T-cell (primary cell): ENCODE results near the gene CA10. TPM values are rescaled to one million over a fixed set of nuclear protein-coding genes. Genes with fewer than 3 reads are reported as not detected.

Source experiments
- ATAC-seq, 4 experiments: fragments of 200-7000 bp in 3 of 4; fragments of 150-1000 bp in 1 of 4; cut with Tn5 transposase; replicated peaks in 1 of 4; 1 replicate in 3 of 4; 2 replicates in 1 of 4; pipeline ENCODE4 v1.10.0; 2021; ENCODE audit warnings: moderate library complexity in 3 of 4, mild to moderate bottlenecking in 2 of 4, moderate number of reproducible peaks in 1 of 4
- CTCF ChIA-PET, 2 donors: fragments of 300-600 bp; sonication (Branson Sonifier 250); formaldehyde crosslinking; loops; one replicate each; lab custom pipeline; 2022; ENCODE audit warnings: antibody characterized with exemption in 2 of 2; lab: Charles Lee
- POLR2A ChIA-PET, 2 donors: fragments of 300-600 bp; sonication (Branson Sonifier 250); formaldehyde crosslinking; loops; one replicate each; lab custom pipeline; 2022; ENCODE audit warnings: antibody characterized with exemption in 2 of 2; lab: Charles Lee
- DNase-seq, 35 experiments: peaks; one replicate each; pipeline versions ENCODE4 v3.0.0 to v3.0.0-alpha.2; 2013 to 2023
- H3K27ac ChIP-seq: one replicate; pipeline ENCODE4 v1.5.1; 2013; ENCODE audit warnings: low read length
- H3K27me3 ChIP-seq, 2 experiments: replicated peaks in 1 of 2; 1 replicate in 1 of 2; 2 replicates in 1 of 2; pipeline versions ENCODE4 v1.6.1 to v1.7.0; 2013; ENCODE audit warnings: low read length in 1 of 2, mixed read lengths in 1 of 2; ENCODE audit not compliant: control insufficient read depth in 2 of 2, insufficient read depth in 2 of 2; ENCODE audit errors: extremely low read depth in 1 of 2
- H3K36me3 ChIP-seq, 2 donors: 1 replicate in 1 of 2; 2 replicates in 1 of 2; pipeline versions ENCODE4 v1.6.1 to v1.7.0; 2013; ENCODE audit warnings: low read length in 1 of 2; ENCODE audit not compliant: control insufficient read depth in 2 of 2, insufficient read depth in 1 of 2; ENCODE audit errors: extremely low read depth in 1 of 2
- H3K4me1 ChIP-seq, 2 experiments: 1 replicate in 1 of 2; 2 replicates in 1 of 2; pipeline versions ENCODE4 v1.6.1 to v1.7.0; 2013; ENCODE audit warnings: low read length in 2 of 2, mixed read lengths in 1 of 2; ENCODE audit not compliant: insufficient read depth in 2 of 2, control insufficient read depth in 1 of 2; ENCODE audit errors: extremely low read depth in 1 of 2
- H3K4me3 ChIP-seq, 2 donors: 1 replicate in 1 of 2; 2 replicates in 1 of 2; pipeline versions ENCODE4 v1.5.1 to v1.7.0; 2013; ENCODE audit warnings: mild to moderate bottlenecking in 2 of 2, low read length in 1 of 2, moderate library complexity in 1 of 2; ENCODE audit not compliant: control insufficient read depth in 1 of 2; ENCODE audit errors: extremely low read depth in 1 of 2
- H3K9me3 ChIP-seq: 2 replicates; pipeline ENCODE4 v1.7.0; 2013
- H3K27ac Mint-ChIP-seq, 2 donors: one replicate each; pipeline ENCODE4 v1.8.0; 2020 to 2021; ENCODE audit warnings: mild to moderate bottlenecking in 2 of 2, mixed read lengths in 2 of 2
- H3K27me3 Mint-ChIP-seq, 2 donors: one replicate each; pipeline ENCODE4 v1.8.0; 2021 to 2022; ENCODE audit warnings: mixed read lengths in 2 of 2
- H3K36me3 Mint-ChIP-seq: one replicate; pipeline ENCODE4 v1.8.0; 2021; ENCODE audit warnings: mixed read lengths
- H3K4me1 Mint-ChIP-seq, 3 donors: one replicate each; pipeline ENCODE4 v1.8.0; 2020 to 2022; ENCODE audit warnings: mixed read lengths in 3 of 3, mild to moderate bottlenecking in 1 of 3
- H3K4me3 Mint-ChIP-seq, 3 donors: one replicate each; pipeline ENCODE4 v1.8.0; 2020 to 2022; ENCODE audit warnings: mild to moderate bottlenecking in 3 of 3, mixed read lengths in 3 of 3, moderate library complexity in 3 of 3
- H3K9me3 Mint-ChIP-seq, 3 donors: one replicate each; pipeline ENCODE4 v1.8.0; 2020 to 2022; ENCODE audit warnings: mixed read lengths in 3 of 3
- WGBS: methylation state at CpG from one replicate; pipeline ENCODE4 v1.1.5; 2013; ENCODE audit warnings: missing lambda C conversion rate; ENCODE audit not compliant: insufficient coverage; 5-methylcytosine and 5-hydroxymethylcytosine counted together
- total RNA-seq, 35 experiments: library from RNA in 6 of 35; stranded (reverse) in 6 of 35; fragments of 120-200 nt in 1 of 35; gene quantifications; one replicate each; pipeline versions ENCODE4 v1.2.1 to v1.2.4 and lab custom pipeline; 2013 to 2026

Gene CA10
- total RNA-seq, 5 donors from 2014 or later (not counting 1 experiment from before 2014, with no cell fraction given): 0.30 TPM; not detected in 4

DNA sequence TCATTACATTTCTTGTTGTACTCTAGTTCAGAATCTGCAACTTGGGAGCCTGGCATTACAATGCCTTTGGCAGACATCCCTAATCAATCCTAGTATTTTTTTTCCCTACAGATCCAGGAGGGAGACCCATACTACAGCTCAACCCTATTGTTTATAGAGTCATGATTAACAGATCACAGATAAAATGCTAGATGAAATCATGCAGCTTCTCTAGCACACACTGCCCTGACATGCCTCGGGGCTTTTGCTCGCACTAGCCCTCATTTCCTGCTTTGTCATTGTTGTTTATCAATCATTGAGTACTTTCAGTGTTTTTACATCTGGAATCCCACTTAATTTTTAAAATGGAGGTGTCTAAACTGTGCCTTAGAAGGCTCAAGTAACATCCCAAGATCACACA is 412.5 kb downstream of the CA10 start:
- H3K9me3 Mint-ChIP-seq: no peaks in the 10 kb centered on the region
- DNase-seq: no peak
- ChIA-PET CTCF (no interaction called here), POLR2A (no interaction called here)
- ATAC-seq: no peak
- H3K4me1 ChIP-seq: no peaks in the 10 kb centered on the region
- peaks cover 0 to 6% (median 0%) of the 10 kb centered on the region in 3 donors for H3K4me1 Mint-ChIP-seq
- WGBS: 42% methylated on average over 2 of the region's 2 CpGs
- H3K27ac ChIP-seq: no peak overlapping the region
- no peaks in the 10 kb centered on the region for H3K36me3 ChIP-seq
- no peaks in the 10 kb centered on the region for H3K27me3 ChIP-seq
- H3K4me3 Mint-ChIP-seq: no peak overlapping the region
- H3K36me3 Mint-ChIP-seq: no peaks in the 10 kb centered on the region
- H3K27me3 Mint-ChIP-seq: no peaks in the 10 kb centered on the region
- no peak overlapping the region for H3K27ac Mint-ChIP-seq
- H3K4me3 ChIP-seq: no peak overlapping the region
- H3K9me3 ChIP-seq: no peaks in the 10 kb centered on the region

DNA sequence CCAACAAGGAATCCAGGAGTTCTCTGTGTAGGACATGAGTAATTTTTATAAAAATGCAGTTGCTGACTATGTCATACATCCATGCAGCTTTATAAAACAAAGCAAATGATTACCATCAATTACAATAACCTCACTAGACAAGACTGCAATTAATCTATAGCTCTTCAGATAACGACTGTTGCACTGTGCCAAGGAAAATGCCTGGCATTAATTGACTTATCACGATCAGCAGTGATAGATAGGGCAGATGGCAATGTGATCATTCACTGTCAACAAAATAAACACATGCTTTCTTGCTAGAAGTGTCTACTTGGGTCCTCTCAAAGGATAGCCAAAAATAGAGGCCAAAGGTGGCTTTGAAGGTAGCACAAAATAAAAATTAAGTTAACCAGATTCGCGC is 415.0 kb downstream of the CA10 start:
- no CpG with 5 or more reads among the region's 4 CpGs for WGBS
- ATAC-seq: no peak
- H3K9me3 ChIP-seq: no peaks in the 10 kb centered on the region
- H3K4me3 Mint-ChIP-seq: no peak overlapping the region
- no peaks in the 10 kb centered on the region for H3K9me3 Mint-ChIP-seq
- no peaks in the 10 kb centered on the region for H3K36me3 Mint-ChIP-seq
- H3K4me3 ChIP-seq: no peak overlapping the region
- ChIA-PET CTCF (no interaction called here), POLR2A (no interaction called here)
- DNase-seq: no peak
- H3K4me1 Mint-ChIP-seq: no peaks in the 10 kb centered on the region
- H3K36me3 ChIP-seq: no peaks in the 10 kb centered on the region
- no peaks in the 10 kb centered on the region for H3K4me1 ChIP-seq
- no peak overlapping the region for H3K27ac Mint-ChIP-seq
- H3K27ac ChIP-seq: no peak overlapping the region
- H3K27me3 ChIP-seq: peaks cover 0 to 3% of the 10 kb centered on the region in 2 experiments
- peaks cover 2 to 3% of the 10 kb centered on the region in 2 donors for H3K27me3 Mint-ChIP-seq

DNA sequence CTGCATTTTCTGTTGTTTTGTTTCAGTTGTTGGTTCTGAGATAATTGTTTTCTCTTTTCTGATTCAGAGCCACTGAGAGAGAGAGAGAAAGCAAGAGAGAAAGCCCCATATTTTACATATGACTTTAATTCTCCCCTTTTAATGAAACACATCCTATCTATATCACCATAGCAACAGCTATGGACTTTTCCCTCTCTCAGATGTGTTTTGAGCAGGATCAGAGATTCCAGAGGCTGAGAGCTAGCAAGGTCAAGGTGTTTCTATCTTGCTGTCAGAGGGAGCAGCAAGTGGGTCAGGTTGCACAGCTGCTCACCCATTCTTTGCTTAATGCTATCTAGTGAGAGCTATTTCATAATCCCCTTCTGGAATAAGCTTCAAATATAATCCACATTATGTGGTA is 415.9 kb downstream of the CA10 start:
- Mint-ChIP-seq H3K4me1 (no peaks in the 10 kb centered on the region), H3K36me3 (no peaks in the 10 kb centered on the region), H3K27me3 (peaks cover 2 to 3% of the 10 kb centered on the region in 2 donors), H3K27ac (no peak overlapping the region), H3K9me3 (no peaks in the 10 kb centered on the region), H3K4me3 (no peak overlapping the region)
- Histone ChIP-seq H3K4me3 (no peak overlapping the region), H3K27me3 (peaks cover 0 to 3% of the 10 kb centered on the region in 2 experiments), H3K9me3 (no peaks in the 10 kb centered on the region), H3K4me1 (no peaks in the 10 kb centered on the region), H3K27ac (no peak overlapping the region), H3K36me3 (no peaks in the 10 kb centered on the region)
- DNase-seq (no peak), ATAC-seq (no peak)
- CTCF ChIA-PET: no interaction called here
- POLR2A ChIA-PET: interaction anchor here in 1 of 2 donors (0.6 kb wide), 1 partner anchor 97 kb away, joined by 4 read pairs; no protein-coding TSS in a partner anchor

DNA sequence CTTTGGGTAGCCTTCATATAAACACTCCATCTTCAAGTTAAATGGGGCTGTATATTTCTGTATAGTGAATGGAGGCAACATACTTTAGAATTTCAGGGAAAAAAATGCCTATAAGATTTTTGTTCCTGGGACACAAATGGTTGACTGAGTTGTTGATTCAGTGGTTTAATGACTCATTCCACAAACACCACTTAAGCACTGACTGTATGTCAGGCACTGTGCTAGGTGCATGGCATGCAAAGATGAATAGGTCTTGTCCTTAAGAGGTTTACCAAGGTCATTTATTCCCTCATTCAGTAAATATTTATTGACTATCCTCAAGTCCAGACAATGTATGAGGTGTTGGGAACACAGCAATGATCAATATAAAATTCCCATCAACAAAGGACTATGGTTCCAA is 417.1 kb downstream of the CA10 start:
- ChIA-PET CTCF (no interaction called here), POLR2A (no interaction called here)
- DNase-seq: no peak
- Mint-ChIP-seq H3K27me3 (peaks cover 2 to 3% of the 10 kb centered on the region in 2 donors), H3K36me3 (no peaks in the 10 kb centered on the region), H3K27ac (no peak overlapping the region), H3K4me3 (no peak overlapping the region), H3K4me1 (no peaks in the 10 kb centered on the region), H3K9me3 (no peaks in the 10 kb centered on the region)
- Histone ChIP-seq H3K27me3 (peaks cover 0 to 3% of the 10 kb centered on the region in 2 experiments), H3K9me3 (no peaks in the 10 kb centered on the region), H3K4me1 (no peaks in the 10 kb centered on the region), H3K27ac (no peak overlapping the region), H3K4me3 (no peak overlapping the region), H3K36me3 (no peaks in the 10 kb centered on the region)
- no peak for ATAC-seq

DNA sequence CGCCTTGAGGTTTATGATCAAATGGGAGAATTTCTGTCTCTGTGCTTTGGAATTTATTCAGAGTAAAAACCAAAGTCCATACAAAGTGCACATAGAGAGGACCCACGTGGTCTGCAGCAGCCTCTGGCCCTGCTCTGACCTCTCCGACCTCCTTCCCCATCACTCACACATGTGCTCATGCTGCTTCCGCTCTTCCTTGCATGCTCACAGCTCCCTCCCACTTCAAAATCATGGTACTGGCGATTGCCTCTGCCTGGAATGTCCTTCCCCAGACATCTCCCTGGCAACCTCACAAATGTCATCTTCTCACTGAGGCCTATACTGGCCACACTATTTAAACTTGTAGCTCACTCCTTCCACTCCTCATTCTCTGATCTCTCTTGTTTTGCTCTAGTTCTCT is 418.0 kb downstream of the CA10 start:
- DNase-seq (no peak), ATAC-seq (no peak)
- 42% methylated on average over 4 of the region's 5 CpGs for WGBS
- H3K9me3 Mint-ChIP-seq: no peaks in the 10 kb centered on the region
- Histone ChIP-seq H3K27me3 (peaks cover 0 to 3% of the 10 kb centered on the region in 2 experiments), H3K4me1 (no peaks in the 10 kb centered on the region), H3K9me3 (no peaks in the 10 kb centered on the region), H3K36me3 (no peaks in the 10 kb centered on the region), H3K4me3 (no peak overlapping the region), H3K27ac (no peak overlapping the region)
- CTCF ChIA-PET: no interaction called here
- no peak overlapping the region for H3K4me3 Mint-ChIP-seq
- POLR2A ChIA-PET: no interaction called here
- no peaks in the 10 kb centered on the region for H3K4me1 Mint-ChIP-seq
- peaks cover 2 to 3% of the 10 kb centered on the region in 2 donors for H3K27me3 Mint-ChIP-seq
- no peak overlapping the region for H3K27ac Mint-ChIP-seq
- no peaks in the 10 kb centered on the region for H3K36me3 Mint-ChIP-seq

DNA sequence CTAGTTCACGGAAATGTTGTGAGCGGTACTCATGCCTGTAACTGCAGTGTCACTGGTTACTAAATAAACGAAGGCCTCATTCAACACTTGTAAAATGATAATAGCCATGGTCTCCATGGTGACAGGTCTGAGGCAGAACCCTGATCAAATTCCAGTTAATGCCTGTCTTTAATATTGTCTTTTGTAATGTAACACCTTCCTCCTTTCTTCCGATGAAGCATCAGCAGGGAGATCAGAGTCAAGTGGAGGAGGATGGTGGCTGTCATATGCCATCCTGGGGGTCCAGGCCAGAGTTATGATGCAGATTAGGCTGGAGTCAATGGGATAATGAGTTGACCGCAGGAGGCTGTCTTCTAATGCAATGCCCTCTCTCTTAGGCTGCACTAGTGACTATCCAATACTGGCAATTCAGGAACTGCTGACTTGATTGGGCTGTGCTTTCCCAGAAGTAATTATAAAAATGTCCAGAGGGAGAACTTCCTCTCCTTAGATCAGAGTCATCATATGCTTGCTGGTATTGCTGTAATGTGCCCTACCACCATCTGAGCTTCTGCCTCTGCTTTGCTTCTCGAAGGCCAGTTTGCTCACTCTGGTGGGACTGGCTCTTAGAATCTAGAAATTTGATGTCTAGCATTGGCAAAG is 419.1 kb downstream of the CA10 start:
- WGBS: 87% methylated on average over 4 of the region's 6 CpGs
- ChIA-PET POLR2A (no interaction called here), CTCF (no interaction called here)
- no peak for DNase-seq
- no peak overlapping the region for H3K4me3 Mint-ChIP-seq
- Histone ChIP-seq H3K27ac (no peak overlapping the region), H3K36me3 (no peaks in the 10 kb centered on the region), H3K4me3 (no peak overlapping the region), H3K4me1 (no peaks in the 10 kb centered on the region), H3K9me3 (no peaks in the 10 kb centered on the region), H3K27me3 (peaks cover 0 to 3% of the 10 kb centered on the region in 2 experiments)
- H3K36me3 Mint-ChIP-seq: no peaks in the 10 kb centered on the region
- no peak overlapping the region for H3K27ac Mint-ChIP-seq
- no peaks in the 10 kb centered on the region for H3K4me1 Mint-ChIP-seq
- peaks cover 6% of the 10 kb centered on the region in 2 donors for H3K27me3 Mint-ChIP-seq
- ATAC-seq: no peak
- H3K9me3 Mint-ChIP-seq: no peaks in the 10 kb centered on the region
